CD4-positive, CD25-positive, alpha-beta regulatory T cell (primary cell): ENCODE data around the gene CAMTA1. TPM values are rescaled to one million over a fixed set of nuclear protein-coding genes. Genes with fewer than 3 reads are reported as not detected.
A peak's percentile ranks its signal among the peaks of the same experiment; 100 is the strongest.

Experiments
- ATAC-seq, 2 donors: fragments of 150-1000 bp; cut with Tn5 transposase; one replicate each; pipeline ENCODE4 v1.10.0; 2021; ENCODE audit warnings: low read depth in 2 of 2, moderate number of reproducible peaks in 2 of 2, moderate library complexity in 1 of 2
- DNase-seq, 3 donors: peaks; one replicate each; pipeline versions ENCODE4 v3.0.0 to v3.0.0-alpha.2; 2012 to 2022; ENCODE audit warnings: mixed read lengths in 1 of 3
- H3K27ac ChIP-seq: one replicate; pipeline ENCODE4 v1.7.0; 2013; ENCODE audit warnings: mild to moderate bottlenecking, low read length; ENCODE audit not compliant: insufficient read depth, poor library complexity, severe bottlenecking
- H3K27me3 ChIP-seq: one replicate; pipeline ENCODE4 v1.7.0; 2013; ENCODE audit warnings: low read length; ENCODE audit not compliant: control insufficient read depth, insufficient read depth
- H3K36me3 ChIP-seq: one replicate; pipeline ENCODE4 v1.7.0; 2013; ENCODE audit warnings: mild to moderate bottlenecking, low read length, moderate library complexity; ENCODE audit not compliant: control insufficient read depth, insufficient read depth
- H3K4me1 ChIP-seq: 2 replicates; pipeline ENCODE4 v1.7.0; 2013; ENCODE audit warnings: mild to moderate bottlenecking, low read length; ENCODE audit not compliant: insufficient read depth, control insufficient read depth, poor library complexity, severe bottlenecking
- H3K4me3 ChIP-seq: one replicate; pipeline ENCODE4 v1.7.0; 2013; ENCODE audit warnings: low read depth, mild to moderate bottlenecking, low read length, moderate library complexity
- H3K9me3 ChIP-seq, 2 experiments: 1 replicate in 1 of 2; 2 replicates in 1 of 2; pipeline ENCODE4 v1.7.0; 2013; ENCODE audit warnings: low read length in 2 of 2, mild to moderate bottlenecking in 1 of 2, moderate library complexity in 1 of 2; ENCODE audit not compliant: control insufficient read depth in 2 of 2
- H3K27ac Mint-ChIP-seq, 3 donors: one replicate each; pipeline ENCODE4 v1.8.0; 2020 to 2022; ENCODE audit warnings: mild to moderate bottlenecking in 3 of 3, mixed read lengths in 3 of 3, moderate library complexity in 2 of 3
- H3K27me3 Mint-ChIP-seq: one replicate; pipeline ENCODE4 v1.8.0; 2022; ENCODE audit warnings: mild to moderate bottlenecking, mixed read lengths
- H3K36me3 Mint-ChIP-seq: one replicate; pipeline ENCODE4 v1.8.0; 2020; ENCODE audit warnings: mixed read lengths
- H3K4me1 Mint-ChIP-seq, 4 donors: one replicate each; pipeline ENCODE4 v1.8.0; 2020 to 2022; ENCODE audit warnings: mixed read lengths in 4 of 4, mild to moderate bottlenecking in 1 of 4
- H3K4me3 Mint-ChIP-seq, 4 donors: one replicate each; pipeline ENCODE4 v1.8.0; 2020 to 2022; ENCODE audit warnings: mild to moderate bottlenecking in 4 of 4, mixed read lengths in 4 of 4, moderate library complexity in 3 of 4
- H3K9me3 Mint-ChIP-seq, 7 donors: one replicate each; pipeline ENCODE4 v1.8.0; 2020 to 2022; ENCODE audit warnings: mixed read lengths in 7 of 7, mild to moderate bottlenecking in 3 of 7, moderate library complexity in 2 of 7
- polyA plus RNA-seq, 4 donors: library from polyadenylated mRNA; unstranded; fragments of 300-500 nt; fragmentation: Illumina TruSeq; gene quantifications; one replicate each; pipeline ENCODE4 v1.2.3, GENCODE V29; 2021
- total RNA-seq: library from RNA; stranded (reverse); gene quantifications from one replicate; pipeline ENCODE4 v1.2.3, GENCODE V29; 2022

The CAMTA1 gene
- total and polyA plus RNA-seq, 5 donors from 2014 or later, result 48.8 to 112 (median 80.0) TPM

- no peak overlapping the region for H3K4me3 Mint-ChIP-seq
- H3K27ac ChIP-seq, result no peak overlapping the region
- DNase-seq (no peak), ATAC-seq (no peak)
- no peak overlapping the region for H3K4me3 ChIP-seq
- H3K9me3 Mint-ChIP-seq, result no peaks in the 10 kb centered on the region
- no peaks in the 10 kb centered on the region for H3K27me3 ChIP-seq
- peaks cover 8% of the 10 kb centered on the region for H3K36me3 Mint-ChIP-seq
- no peaks in the 10 kb centered on the region for H3K4me1 ChIP-seq
- peaks cover 4 to 22% (median 7%) of the 10 kb centered on the region in 4 donors for H3K4me1 Mint-ChIP-seq
- H3K27ac Mint-ChIP-seq, result no peak overlapping the region
- H3K36me3 ChIP-seq, result no peaks in the 10 kb centered on the region
- H3K9me3 ChIP-seq, result no peaks in the 10 kb centered on the region
- H3K27me3 Mint-ChIP-seq, result no peaks in the 10 kb centered on the region
These were observed 103.0 kb downstream of the CAMTA1 start for GRCh38 chr1:6888268-6888667.

GRCh38 chr1:6888870-6889269 lies 103.6 kb downstream of the CAMTA1 start:
- Histone ChIP-seq H3K36me3 (no peaks in the 10 kb centered on the region), H3K27ac (no peak overlapping the region), H3K4me3 (no peak overlapping the region), H3K9me3 (no peaks in the 10 kb centered on the region), H3K27me3 (no peaks in the 10 kb centered on the region), H3K4me1 (no peaks in the 10 kb centered on the region)
- ATAC-seq, result no peak
- H3K4me1 Mint-ChIP-seq, result peaks cover 4 to 22% (median 7%) of the 10 kb centered on the region in 4 donors
- H3K27me3 Mint-ChIP-seq, result no peaks in the 10 kb centered on the region
- H3K27ac Mint-ChIP-seq, result no peak overlapping the region
- DNase-seq, result no peak
- H3K9me3 Mint-ChIP-seq, result no peaks in the 10 kb centered on the region
- H3K36me3 Mint-ChIP-seq, result peaks cover 8% of the 10 kb centered on the region
- H3K4me3 Mint-ChIP-seq, result no peak overlapping the region

GRCh38 chr1:6889875-6890480 lies 104.7 kb downstream of the CAMTA1 start:
- Mint-ChIP-seq H3K4me1 (peaks cover 3 to 16% (median 7%) of the 10 kb centered on the region in 4 donors), H3K27ac (no peak overlapping the region), H3K9me3 (no peaks in the 10 kb centered on the region), H3K4me3 (no peak overlapping the region), H3K27me3 (no peaks in the 10 kb centered on the region), H3K36me3 (peaks cover 8% of the 10 kb centered on the region)
- Histone ChIP-seq H3K4me1 (no peaks in the 10 kb centered on the region), H3K9me3 (no peaks in the 10 kb centered on the region), H3K4me3 (no peak overlapping the region), H3K27me3 (no peaks in the 10 kb centered on the region), H3K36me3 (no peaks in the 10 kb centered on the region), H3K27ac (no peak overlapping the region)
- DNase-seq, result peak; percentile 9 to 60 (median 19)
- no peak for ATAC-seq

- H3K27me3 Mint-ChIP-seq, result no peaks in the 10 kb centered on the region
- H3K4me1 ChIP-seq, result no peaks in the 10 kb centered on the region
- DNase-seq (no peak), ATAC-seq (no peak)
- no peak overlapping the region for H3K27ac ChIP-seq
- no peak overlapping the region for H3K27ac Mint-ChIP-seq
- H3K9me3 ChIP-seq, result no peaks in the 10 kb centered on the region
- H3K36me3 Mint-ChIP-seq, result peaks cover 8% of the 10 kb centered on the region
- H3K4me3 ChIP-seq, result no peak overlapping the region
- H3K27me3 ChIP-seq, result no peaks in the 10 kb centered on the region
- H3K9me3 Mint-ChIP-seq, result no peaks in the 10 kb centered on the region
- H3K36me3 ChIP-seq, result no peaks in the 10 kb centered on the region
- peaks cover 3 to 15% (median 9%) of the 10 kb centered on the region in 4 donors for H3K4me1 Mint-ChIP-seq
- no peak overlapping the region for H3K4me3 Mint-ChIP-seq
These were observed 105.4 kb downstream of the CAMTA1 start for GRCh38 chr1:6890686-6891085.

GRCh38 chr1:6891781-6892579 lies 106.7 kb downstream of the CAMTA1 start:
- peaks cover 3 to 15% (median 9%) of the 10 kb centered on the region in 4 donors for H3K4me1 Mint-ChIP-seq
- H3K4me3 Mint-ChIP-seq, result no peak overlapping the region
- peaks cover 0 to under 1% (median 0%) of the 10 kb centered on the region in 7 donors for H3K9me3 Mint-ChIP-seq
- no peak overlapping the region for H3K27ac ChIP-seq
- no peak overlapping the region for H3K4me3 ChIP-seq
- H3K9me3 ChIP-seq, result no peaks in the 10 kb centered on the region
- no peaks in the 10 kb centered on the region for H3K4me1 ChIP-seq
- H3K36me3 ChIP-seq, result no peaks in the 10 kb centered on the region
- ATAC-seq (no peak), DNase-seq (no peak)
- no peaks in the 10 kb centered on the region for H3K27me3 Mint-ChIP-seq
- H3K36me3 Mint-ChIP-seq, result peaks cover 8% of the 10 kb centered on the region
- no peak overlapping the region for H3K27ac Mint-ChIP-seq
- no peaks in the 10 kb centered on the region for H3K27me3 ChIP-seq

GRCh38 chr1:6893388-6893787 lies 108.1 kb downstream of the CAMTA1 start:
- no peak overlapping the region for H3K4me3 Mint-ChIP-seq
- H3K27ac Mint-ChIP-seq, result no peak overlapping the region
- H3K27me3 Mint-ChIP-seq, result no peaks in the 10 kb centered on the region
- Histone ChIP-seq H3K9me3 (no peaks in the 10 kb centered on the region), H3K36me3 (no peaks in the 10 kb centered on the region), H3K27me3 (no peaks in the 10 kb centered on the region), H3K27ac (no peak overlapping the region), H3K4me3 (no peak overlapping the region), H3K4me1 (no peaks in the 10 kb centered on the region)
- DNase-seq (no peak), ATAC-seq (no peak)
- peaks cover 0 to 1% (median 0%) of the 10 kb centered on the region in 7 donors for H3K9me3 Mint-ChIP-seq
- H3K4me1 Mint-ChIP-seq, result peaks cover under 1 to 15% (median 9%) of the 10 kb centered on the region in 4 donors
- peaks cover 1% of the 10 kb centered on the region for H3K36me3 Mint-ChIP-seq

- Histone ChIP-seq H3K4me1 (no peaks in the 10 kb centered on the region), H3K27ac (no peak overlapping the region), H3K36me3 (no peaks in the 10 kb centered on the region), H3K27me3 (no peaks in the 10 kb centered on the region), H3K9me3 (no peaks in the 10 kb centered on the region), H3K4me3 (no peak overlapping the region)
- DNase-seq (no peak), ATAC-seq (no peak)
- peaks cover 0 to 1% (median 0%) of the 10 kb centered on the region in 7 donors for H3K9me3 Mint-ChIP-seq
- peaks cover 0 to 5% (median under 1%) of the 10 kb centered on the region in 4 donors for H3K4me1 Mint-ChIP-seq
- no peak overlapping the region for H3K4me3 Mint-ChIP-seq
- H3K27ac Mint-ChIP-seq, result peak overlapping the region in 1 of 3 donors; percentile 81
- no peaks in the 10 kb centered on the region for H3K27me3 Mint-ChIP-seq
- no peaks in the 10 kb centered on the region for H3K36me3 Mint-ChIP-seq
These were observed 111.9 kb downstream of the CAMTA1 start for GRCh38 chr1:6897138-6897537.
